Erythroblast (primary cell): Measurements from ENCODE around the gene CELF2.

Experiments
- DNase-seq, 2 experiments: peaks; one replicate each; lab custom pipeline; 2025; lab: John Stamatoyannopoulos, UW
- GATA1 ChIP-seq: IDR thresholded peaks from 2 replicates; pipeline ENCODE4 v1.6.1; 2011; ENCODE audit warnings: low read depth, mild to moderate bottlenecking, control low read depth, low read length, moderate library complexity
- POLR2A ChIP-seq: IDR thresholded peaks from 2 replicates; pipeline ENCODE4 v1.6.1; 2011; ENCODE audit warnings: mild to moderate bottlenecking, low read length

CELF2 gene

DNA sequence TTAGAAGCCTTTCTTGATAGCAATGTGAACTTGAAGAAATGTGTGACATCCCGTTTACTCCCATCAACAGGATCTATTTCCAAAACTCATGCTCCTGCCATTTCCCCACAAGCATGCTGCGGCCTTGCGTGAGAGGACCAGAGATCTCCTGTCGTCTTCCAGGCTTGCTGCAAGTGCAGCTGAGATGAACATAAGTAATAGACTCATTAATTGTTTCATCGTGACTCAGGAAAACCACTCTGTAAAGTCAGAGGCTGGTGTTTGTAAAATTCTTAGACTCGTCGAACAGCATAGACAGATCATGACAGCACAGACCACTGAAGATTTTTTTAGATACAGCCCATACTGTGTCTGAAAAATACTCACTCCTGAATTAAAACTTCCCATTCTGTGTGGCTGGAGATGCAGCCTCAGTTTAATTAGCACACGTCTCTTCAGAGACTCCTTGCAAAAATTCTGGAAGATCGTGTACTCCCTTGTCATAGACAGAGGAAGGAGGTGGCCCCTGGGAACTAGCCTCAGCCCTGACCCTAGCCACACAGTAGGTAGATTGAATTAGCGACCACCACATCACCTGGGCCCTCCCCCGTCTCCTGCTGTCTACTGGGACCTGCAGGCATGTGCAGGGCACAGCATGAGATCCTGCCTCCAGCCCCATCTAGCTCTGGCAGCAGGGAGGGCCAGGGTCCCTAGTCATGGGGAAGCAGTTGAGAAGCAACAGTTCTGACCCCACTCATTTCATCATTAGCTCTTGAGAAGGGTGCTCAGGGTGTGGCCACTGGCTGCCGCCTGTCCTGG is 226.0 kb downstream of the CELF2 start:
- TF ChIP-seq POLR2A (no peak), GATA1 (no peak)
- DNase-seq: no peak

DNA sequence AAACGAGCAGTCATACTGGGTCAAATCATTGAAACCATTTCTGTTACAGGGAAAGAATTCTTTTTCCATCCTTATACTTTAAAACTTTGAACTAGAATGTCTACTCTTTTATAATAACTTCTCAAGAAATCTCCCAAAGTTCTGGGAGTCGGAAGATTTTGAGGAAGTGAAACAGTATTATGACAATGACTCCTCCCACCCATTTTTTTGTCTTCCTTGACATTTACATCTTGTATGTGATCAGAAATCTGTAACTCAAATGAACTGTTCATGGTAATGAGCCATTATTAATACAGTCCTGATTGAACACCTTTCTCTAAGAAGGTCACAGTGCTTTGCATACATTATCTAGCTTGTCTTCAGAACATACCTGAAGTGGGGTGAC is 227.4 kb downstream of the CELF2 start:
- TF ChIP-seq GATA1 (no peak), POLR2A (no peak)
- DNase-seq: no peak

DNA sequence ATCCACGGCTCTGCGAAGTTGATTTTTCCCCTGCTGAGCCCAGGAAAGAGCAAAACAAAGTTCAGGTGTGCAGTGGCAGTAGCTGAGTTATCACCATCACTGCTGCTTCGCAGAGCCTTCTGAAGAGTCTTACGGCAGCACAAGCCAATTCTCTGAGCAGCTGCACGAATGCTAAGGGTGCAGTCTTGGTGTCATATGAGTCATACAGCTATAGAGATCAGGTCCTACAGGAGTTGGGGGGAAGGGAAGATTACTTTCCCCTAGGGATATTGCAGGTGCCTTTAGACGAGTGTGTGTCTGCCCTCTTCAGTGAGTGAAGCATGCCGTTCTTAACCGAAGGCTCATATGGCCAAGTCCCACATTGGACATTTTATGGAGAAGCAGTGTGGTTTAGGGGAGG is 227.8 kb downstream of the CELF2 start:
- no peak for DNase-seq

GRCh38 chr10:11245981-11246590 is 228.4 kb downstream of the CELF2 start:
- no peak for DNase-seq
- TF ChIP-seq GATA1 (no peak), POLR2A (no peak)

More for the DNA sequence above, 227.8 kb downstream of the CELF2 start:
- TF ChIP-seq POLR2A (no peak), GATA1 (no peak)

DNA sequence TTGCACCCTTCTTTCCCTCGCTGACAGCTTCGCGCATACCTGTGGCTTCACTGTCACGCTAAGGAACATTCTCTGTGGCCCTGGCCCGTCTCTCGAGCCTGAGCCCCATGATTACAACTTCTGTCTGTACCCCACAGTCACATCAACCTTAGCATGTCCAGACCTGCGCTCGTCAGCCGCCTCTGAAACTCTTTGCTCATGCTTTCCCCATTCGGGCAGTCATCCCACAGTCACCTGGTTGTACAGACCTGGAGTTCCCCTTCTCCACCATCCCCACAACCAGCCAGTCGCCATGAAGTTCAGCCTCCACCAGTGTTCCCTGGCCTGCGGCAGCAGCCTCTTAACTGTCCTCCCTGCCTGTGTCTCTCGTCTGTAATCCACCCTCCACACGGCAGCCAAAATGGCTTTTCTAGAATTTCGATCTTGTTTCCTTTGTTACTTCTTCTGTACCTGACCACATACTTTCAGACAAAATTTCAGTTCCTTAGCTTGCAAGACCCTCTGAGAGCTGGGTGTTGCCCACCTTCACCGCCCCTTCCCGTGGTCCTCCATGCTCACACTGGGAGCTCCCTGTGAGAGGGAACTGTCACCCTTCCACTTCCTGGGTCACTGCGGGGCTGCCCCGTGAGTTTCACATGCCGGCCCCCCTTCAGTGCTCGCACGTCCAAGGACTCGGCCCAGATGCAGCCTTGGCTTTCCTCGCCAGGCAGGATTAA is 229.2 kb downstream of the CELF2 start:
- TF ChIP-seq GATA1 (no peak), POLR2A (no peak)
- no peak for DNase-seq

DNA sequence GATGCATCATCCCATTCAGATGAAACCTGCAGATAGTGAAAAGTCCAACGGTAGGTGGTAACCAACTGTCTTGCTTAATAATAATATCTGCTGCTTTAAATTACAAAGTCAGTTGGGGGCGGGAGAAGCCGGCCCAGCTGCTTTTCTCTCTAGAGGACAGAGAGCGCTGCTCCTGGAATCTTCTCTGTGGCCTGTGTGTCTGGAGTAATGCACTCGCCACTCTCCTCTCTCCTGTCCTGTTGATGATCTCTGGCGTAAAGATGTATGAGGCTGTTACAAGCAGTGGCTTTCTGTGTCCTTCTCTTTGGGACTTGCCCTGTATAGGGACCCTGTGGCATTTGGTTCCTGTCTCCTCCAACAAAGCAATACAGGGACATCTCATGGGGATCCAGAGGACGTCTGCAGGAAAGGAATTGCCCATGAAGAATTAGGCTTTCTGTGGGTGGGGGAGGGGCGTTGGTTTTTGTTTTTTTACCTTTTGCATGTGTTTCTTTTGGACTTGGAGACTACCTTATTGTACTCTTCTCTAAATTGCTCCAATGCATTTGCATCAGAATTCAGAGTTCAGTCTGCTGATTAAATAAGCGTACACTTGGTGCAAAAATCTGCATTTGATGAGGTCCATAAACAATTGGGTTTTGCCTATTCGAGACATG is 231.6 kb downstream of the CELF2 start:
- DNase-seq: no peak
- no peak for TF ChIP-seq POLR2A

GRCh38 chr10:11249808-11250195 is 232.1 kb downstream of the CELF2 start:
- no peak for DNase-seq
- TF ChIP-seq GATA1 (no peak), POLR2A (no peak)

- TF ChIP-seq POLR2A (no peak), GATA1 (no peak)
- no peak for DNase-seq
Measured at GRCh38 chr10:11250304-11250703, 232.6 kb downstream of the CELF2 start.

GRCh38 chr10:11252887-11253286 is 235.2 kb downstream of the CELF2 start:
- no peak for TF ChIP-seq POLR2A
- TF ChIP-seq GATA1: no peak
- no peak for DNase-seq

- TF ChIP-seq POLR2A (no peak), GATA1 (no peak)
Measured at GRCh38 chr10:11253385-11254002, 235.8 kb downstream of the CELF2 start.

DNA sequence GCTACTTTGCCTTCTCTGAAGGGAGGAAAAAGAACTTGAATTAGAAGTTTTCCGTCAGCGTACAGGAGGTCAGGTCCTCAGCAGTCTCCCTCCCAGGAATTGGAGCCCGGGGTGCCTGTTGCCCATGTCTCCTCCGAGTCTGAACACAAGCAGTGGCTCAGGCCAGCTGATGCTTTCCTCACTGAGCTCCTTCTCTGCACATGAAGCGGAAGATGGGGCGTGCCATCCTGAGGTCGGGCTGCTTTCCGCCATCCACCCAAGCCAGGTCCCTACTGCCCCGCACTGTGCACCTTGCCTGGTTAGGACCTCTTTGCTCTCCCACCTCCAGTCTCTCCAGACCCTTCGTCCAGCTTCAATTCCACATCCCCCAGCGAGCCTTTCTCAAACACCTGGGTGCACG is 237.5 kb downstream of the CELF2 start:
- DNase-seq: no peak
- no peak for TF ChIP-seq GATA1
- no peak for TF ChIP-seq POLR2A

More at GRCh38 chr10:11253385-11254002, 235.8 kb downstream of the CELF2 start:
- no peak for DNase-seq

GRCh38 chr10:11255796-11256444 is 238.2 kb downstream of the CELF2 start:
- TF ChIP-seq GATA1: no peak
- no peak for DNase-seq

GRCh38 chr10:11256896-11257295 is 239.2 kb downstream of the CELF2 start:
- DNase-seq: no peak
- TF ChIP-seq POLR2A (no peak), GATA1 (no peak)

DNA sequence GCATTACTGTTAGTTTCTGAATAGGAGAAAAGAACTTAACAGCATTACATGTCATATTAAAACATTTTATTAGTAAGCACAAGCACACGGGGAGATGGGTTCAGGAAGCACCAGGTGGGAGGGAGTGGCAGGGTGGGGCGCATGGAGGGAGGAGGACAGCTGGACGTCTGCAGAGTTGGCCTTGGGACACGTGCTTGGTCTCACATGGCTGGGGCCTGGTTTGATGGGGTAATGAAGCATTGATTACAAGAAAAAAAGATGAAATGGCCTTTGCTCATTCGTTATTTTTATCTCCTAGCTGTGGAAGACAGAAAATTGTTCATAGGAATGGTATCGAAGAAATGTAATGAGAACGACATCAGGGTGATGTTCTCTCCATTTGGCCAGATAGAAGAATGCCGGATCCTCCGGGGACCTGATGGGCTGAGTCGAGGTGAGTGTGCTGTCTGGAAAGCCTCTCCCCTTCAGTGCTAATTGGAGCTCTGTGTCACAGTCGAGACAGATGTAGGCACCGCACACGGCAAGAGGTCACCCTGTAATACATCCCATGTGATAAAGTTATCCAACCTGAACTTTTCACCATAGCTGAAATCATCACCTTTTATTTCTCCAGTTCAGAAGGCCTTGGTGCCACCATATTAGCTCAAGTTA is 239.9 kb downstream of the CELF2 start:
- TF ChIP-seq GATA1: no peak
- no peak for TF ChIP-seq POLR2A
- no peak for DNase-seq
